HepG2 (cell line): Measurements from ENCODE around the gene CHRNG. TPM values are rescaled to one million over a fixed set of nuclear protein-coding genes. Genes with fewer than 3 reads are reported as not detected.

Source experiments
- MAZ ChIP-seq, 2 experiments: sonication (generic) in 1 of 2; formaldehyde crosslinking in 1 of 2; IDR thresholded peaks; 2 replicates each; pipeline versions ENCODE4 v1.5.0 to v1.6.1; 2012 to 2020; ENCODE audit warnings: low read depth in 2 of 2, mild to moderate bottlenecking in 2 of 2, borderline replicate concordance in 1 of 2, improper control_type of control experiment in 1 of 2, low read length in 1 of 2, missing genetic modification reagents in 1 of 2, moderate library complexity in 1 of 2
- MXI1 ChIP-seq: IDR thresholded peaks from 3 replicates; pipeline ENCODE4 v1.6.1; 2012; ENCODE audit warnings: low read depth, low read length, inconsistent platforms, borderline replicate concordance
- NFIC ChIP-seq: IDR thresholded peaks from 2 replicates; pipeline ENCODE4 v1.6.1; 2012; ENCODE audit warnings: mild to moderate bottlenecking, low read length, inconsistent platforms
- NR3C1 ChIP-seq: sonication (generic); formaldehyde crosslinking; IDR thresholded peaks from 2 replicates; pipeline ENCODE4 v1.4.0; 2020; ENCODE audit warnings: missing genetic modification reagents
- RFXAP ChIP-seq: sonication (generic); formaldehyde crosslinking; IDR thresholded peaks from 2 replicates; pipeline ENCODE4 v1.4.0; 2020; ENCODE audit warnings: missing genetic modification reagents, borderline replicate concordance
- SIX1 ChIP-seq: sonication (generic); formaldehyde crosslinking; IDR thresholded peaks from 2 replicates; pipeline ENCODE4 v1.4.0; 2020; ENCODE audit warnings: missing genetic modification reagents, borderline replicate concordance
- SP4 ChIP-seq: sonication (generic); formaldehyde crosslinking; IDR thresholded peaks from 2 replicates; pipeline ENCODE4 v1.8.1; 2023; ENCODE audit warnings: mild to moderate bottlenecking, missing genetic modification reagents
- SPEN ChIP-seq: sonication (generic); formaldehyde crosslinking; IDR thresholded peaks from 2 replicates; pipeline ENCODE4 v1.5.1; 2020; ENCODE audit warnings: low read depth, mild to moderate bottlenecking, missing genetic modification reagents
- TSC22D2 ChIP-seq: sonication (generic); formaldehyde crosslinking; IDR thresholded peaks from 2 replicates; pipeline ENCODE4 v1.5.1; 2020; ENCODE audit warnings: missing genetic modification reagents, mild to moderate bottlenecking, borderline replicate concordance
- YY1 ChIP-seq: IDR thresholded peaks from 2 replicates; pipeline ENCODE4 v1.6.1; 2011; ENCODE audit warnings: low read length, low read depth, moderate library complexity, mild to moderate bottlenecking; ENCODE audit not compliant: insufficient read depth, insufficient replicate concordance
- ZFP82 ChIP-seq: sonication (generic); formaldehyde crosslinking; IDR thresholded peaks from 2 replicates; pipeline ENCODE4 v1.5.1; 2020; ENCODE audit warnings: mild to moderate bottlenecking, missing genetic modification reagents, borderline replicate concordance
- ZMAT3 ChIP-seq: sonication (generic); formaldehyde crosslinking; conservative IDR thresholded peaks from 2 replicates; pipeline ENCODE4 v1.7.0; 2021; ENCODE audit warnings: missing genetic modification reagents
- ZNF101 ChIP-seq: sonication (generic); formaldehyde crosslinking; IDR thresholded peaks from 2 replicates; pipeline ENCODE4 v1.4.0; 2020; ENCODE audit warnings: mild to moderate bottlenecking, low read depth, missing genetic modification reagents, borderline replicate concordance
- ZNF251 ChIP-seq: sonication (generic); formaldehyde crosslinking; IDR thresholded peaks from 2 replicates; pipeline ENCODE4 v1.9.0; 2021; ENCODE audit warnings: mild to moderate bottlenecking, missing genetic modification reagents
- ZNF337 ChIP-seq: sonication (generic); formaldehyde crosslinking; IDR thresholded peaks from 2 replicates; pipeline ENCODE4 v1.5.1; 2020; ENCODE audit warnings: missing genetic modification reagents, low read depth, mild to moderate bottlenecking, borderline replicate concordance
- polyA plus RNA-seq, 8 experiments: library from polyadenylated mRNA; depleted of rRNA in 3 of 8; stranded (reverse) in 7 of 8; unstranded in 1 of 8; fragments of >200 nt; fragmentation: Illumina TruSeq in 4 of 8; extraction: Trizol in 4 of 8; gene quantifications; 2 replicates each; pipeline versions ENCODE4 v1.2.1 to v1.2.3, GENCODE V29; 2011 to 2016; ENCODE audit warnings: low read depth in 4 of 8, missing spikeins in 1 of 8, mixed read lengths in 1 of 8; ENCODE audit not compliant: insufficient read depth in 1 of 8
- total RNA-seq, 5 experiments: library from RNA; depleted of rRNA; stranded (reverse); fragments of >200 nt; fragmentation: Illumina TruSeq; extraction: Trizol; gene quantifications; 2 replicates each; pipeline ENCODE4 v1.2.3, GENCODE V29; 2016; ENCODE audit warnings: low read depth in 1 of 5
- TF ChIP-seq, protein P1 (sequence below): sonication (generic); formaldehyde crosslinking; IDR thresholded peaks from 2 replicates; pipeline ENCODE4 v1.4.0; 2020; ENCODE audit warnings: missing genetic modification reagents
- TF ChIP-seq, protein P2 (sequence below): sonication (generic); formaldehyde crosslinking; IDR thresholded peaks from 2 replicates; pipeline ENCODE4 v1.9.0; 2021; ENCODE audit warnings: missing genetic modification reagents, borderline replicate concordance
- TF ChIP-seq, protein P3 (sequence below): sonication (generic); formaldehyde crosslinking; IDR thresholded peaks from 2 replicates; pipeline ENCODE4 v1.5.0; 2020; ENCODE audit warnings: mild to moderate bottlenecking, missing genetic modification reagents
- TF ChIP-seq, protein P4 (sequence below): IDR thresholded peaks from 2 replicates; pipeline ENCODE4 v1.6.1; 2018; ENCODE audit warnings: missing genetic modification reagents, mild to moderate bottlenecking, missing compliant biosample characterization

CHRNG gene
- total and polyA plus RNA-seq, 2 of the 13 experiments (the other 11 are each of a cell fraction or from before 2014, with no cell fraction given) = not detected

DNA sequence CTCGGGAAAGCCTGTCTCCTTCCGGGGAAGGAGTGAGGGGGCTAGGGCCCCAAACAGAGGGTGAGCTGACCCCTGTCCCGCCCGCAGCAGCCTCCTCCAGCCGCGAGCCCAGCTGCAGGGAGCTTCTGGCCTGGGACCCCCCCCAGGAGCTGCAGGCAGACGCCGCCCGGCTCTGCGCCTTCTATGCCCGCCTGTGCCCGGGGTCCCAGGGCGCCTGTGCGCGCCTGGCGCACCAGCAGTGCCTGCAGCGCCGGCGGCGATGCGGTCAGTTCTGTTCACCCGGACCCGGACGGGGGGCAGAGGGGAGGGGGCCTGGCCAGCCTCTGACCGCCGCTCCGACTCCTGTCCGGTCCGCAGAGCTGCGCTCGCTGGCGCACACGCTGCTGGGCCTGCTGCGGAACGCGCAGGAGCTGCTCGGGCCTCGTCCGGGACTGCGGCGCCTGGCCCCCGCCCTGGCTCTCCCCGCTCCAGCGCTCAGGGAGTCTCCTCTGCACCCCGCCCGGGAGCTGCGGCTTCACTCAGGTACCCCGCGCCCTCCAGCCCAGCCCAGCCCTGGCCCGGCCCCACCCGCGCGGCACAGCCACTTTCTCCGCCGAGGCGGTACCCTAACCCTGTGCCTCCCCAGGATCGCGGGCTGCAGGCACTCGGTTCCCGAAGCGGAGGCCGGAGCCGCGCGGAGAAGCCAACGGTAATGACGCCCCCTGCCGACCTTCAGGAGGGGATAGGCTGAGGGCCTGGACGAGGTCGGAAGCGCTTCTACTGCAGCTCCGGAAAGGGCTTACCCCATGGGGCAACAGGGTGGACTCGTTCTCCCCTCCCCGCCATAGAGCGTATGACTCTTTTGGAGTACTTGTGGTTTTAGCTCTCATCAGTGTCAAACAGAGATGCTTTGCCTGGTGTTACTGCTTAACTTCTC, 15.6 kb upstream of the CHRNG start (continued):
- no peak for TF ChIP-seq ZFP82
- no peak for TF ChIP-seq YY1
- TF ChIP-seq, protein P1, sequence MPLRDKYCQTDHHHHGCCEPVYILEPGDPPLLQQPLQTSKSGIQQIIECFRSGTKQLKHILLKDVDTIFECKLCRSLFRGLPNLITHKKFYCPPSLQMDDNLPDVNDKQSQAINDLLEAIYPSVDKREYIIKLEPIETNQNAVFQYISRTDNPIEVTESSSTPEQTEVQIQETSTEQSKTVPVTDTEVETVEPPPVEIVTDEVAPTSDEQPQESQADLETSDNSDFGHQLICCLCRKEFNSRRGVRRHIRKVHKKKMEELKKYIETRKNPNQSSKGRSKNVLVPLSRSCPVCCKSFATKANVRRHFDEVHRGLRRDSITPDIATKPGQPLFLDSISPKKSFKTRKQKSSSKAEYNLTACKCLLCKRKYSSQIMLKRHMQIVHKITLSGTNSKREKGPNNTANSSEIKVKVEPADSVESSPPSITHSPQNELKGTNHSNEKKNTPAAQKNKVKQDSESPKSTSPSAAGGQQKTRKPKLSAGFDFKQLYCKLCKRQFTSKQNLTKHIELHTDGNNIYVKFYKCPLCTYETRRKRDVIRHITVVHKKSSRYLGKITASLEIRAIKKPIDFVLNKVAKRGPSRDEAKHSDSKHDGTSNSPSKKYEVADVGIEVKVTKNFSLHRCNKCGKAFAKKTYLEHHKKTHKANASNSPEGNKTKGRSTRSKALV (CRISPR knock-in tag) = peak; percentile 99
- no peak for TF ChIP-seq ZNF251 (CRISPR knock-in tag)
- TF ChIP-seq, protein P2, sequence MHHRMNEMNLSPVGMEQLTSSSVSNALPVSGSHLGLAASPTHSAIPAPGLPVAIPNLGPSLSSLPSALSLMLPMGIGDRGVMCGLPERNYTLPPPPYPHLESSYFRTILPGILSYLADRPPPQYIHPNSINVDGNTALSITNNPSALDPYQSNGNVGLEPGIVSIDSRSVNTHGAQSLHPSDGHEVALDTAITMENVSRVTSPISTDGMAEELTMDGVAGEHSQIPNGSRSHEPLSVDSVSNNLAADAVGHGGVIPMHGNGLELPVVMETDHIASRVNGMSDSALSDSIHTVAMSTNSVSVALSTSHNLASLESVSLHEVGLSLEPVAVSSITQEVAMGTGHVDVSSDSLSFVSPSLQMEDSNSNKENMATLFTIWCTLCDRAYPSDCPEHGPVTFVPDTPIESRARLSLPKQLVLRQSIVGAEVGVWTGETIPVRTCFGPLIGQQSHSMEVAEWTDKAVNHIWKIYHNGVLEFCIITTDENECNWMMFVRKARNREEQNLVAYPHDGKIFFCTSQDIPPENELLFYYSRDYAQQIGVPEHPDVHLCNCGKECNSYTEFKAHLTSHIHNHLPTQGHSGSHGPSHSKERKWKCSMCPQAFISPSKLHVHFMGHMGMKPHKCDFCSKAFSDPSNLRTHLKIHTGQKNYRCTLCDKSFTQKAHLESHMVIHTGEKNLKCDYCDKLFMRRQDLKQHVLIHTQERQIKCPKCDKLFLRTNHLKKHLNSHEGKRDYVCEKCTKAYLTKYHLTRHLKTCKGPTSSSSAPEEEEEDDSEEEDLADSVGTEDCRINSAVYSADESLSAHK (CRISPR knock-in tag) = no peak
- no peak for TF ChIP-seq ZNF337 (CRISPR knock-in tag)
- TF ChIP-seq SP4 (CRISPR knock-in tag) = peak; percentile 5; the same call in 1 of the 2 replicates
- no peak for TF ChIP-seq MAZ (IDR thresholded peaks at IDR 0.05; ENCODE audit: borderline replicate concordance, low read depth, low read length)
- peak; percentile 38; the same call in 1 of the 2 replicates for TF ChIP-seq MAZ (CRISPR knock-in tag; IDR thresholded peaks at IDR 0.05; ENCODE audit: low read depth)
- TF ChIP-seq TSC22D2 (CRISPR knock-in tag) = no peak
- no peak for TF ChIP-seq NR3C1 (CRISPR knock-in tag)
- TF ChIP-seq MXI1 = no peak
- no peak for TF ChIP-seq RFXAP (CRISPR knock-in tag)
- peak; percentile 64; the same call in 1 of the 2 replicates for TF ChIP-seq SPEN
- TF ChIP-seq NFIC = no peak
- TF ChIP-seq, protein P3, sequence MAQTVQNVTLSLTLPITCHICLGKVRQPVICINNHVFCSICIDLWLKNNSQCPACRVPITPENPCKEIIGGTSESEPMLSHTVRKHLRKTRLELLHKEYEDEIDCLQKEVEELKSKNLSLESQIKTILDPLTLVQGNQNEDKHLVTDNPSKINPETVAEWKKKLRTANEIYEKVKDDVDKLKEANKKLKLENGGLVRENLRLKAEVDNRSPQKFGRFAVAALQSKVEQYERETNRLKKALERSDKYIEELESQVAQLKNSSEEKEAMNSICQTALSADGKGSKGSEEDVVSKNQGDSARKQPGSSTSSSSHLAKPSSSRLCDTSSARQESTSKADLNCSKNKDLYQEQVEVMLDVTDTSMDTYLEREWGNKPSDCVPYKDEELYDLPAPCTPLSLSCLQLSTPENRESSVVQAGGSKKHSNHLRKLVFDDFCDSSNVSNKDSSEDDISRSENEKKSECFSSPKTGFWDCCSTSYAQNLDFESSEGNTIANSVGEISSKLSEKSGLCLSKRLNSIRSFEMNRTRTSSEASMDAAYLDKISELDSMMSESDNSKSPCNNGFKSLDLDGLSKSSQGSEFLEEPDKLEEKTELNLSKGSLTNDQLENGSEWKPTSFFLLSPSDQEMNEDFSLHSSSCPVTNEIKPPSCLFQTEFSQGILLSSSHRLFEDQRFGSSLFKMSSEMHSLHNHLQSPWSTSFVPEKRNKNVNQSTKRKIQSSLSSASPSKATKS (CRISPR knock-in tag) = no peak
- TF ChIP-seq SIX1 = no peak
- TF ChIP-seq, protein P4, sequence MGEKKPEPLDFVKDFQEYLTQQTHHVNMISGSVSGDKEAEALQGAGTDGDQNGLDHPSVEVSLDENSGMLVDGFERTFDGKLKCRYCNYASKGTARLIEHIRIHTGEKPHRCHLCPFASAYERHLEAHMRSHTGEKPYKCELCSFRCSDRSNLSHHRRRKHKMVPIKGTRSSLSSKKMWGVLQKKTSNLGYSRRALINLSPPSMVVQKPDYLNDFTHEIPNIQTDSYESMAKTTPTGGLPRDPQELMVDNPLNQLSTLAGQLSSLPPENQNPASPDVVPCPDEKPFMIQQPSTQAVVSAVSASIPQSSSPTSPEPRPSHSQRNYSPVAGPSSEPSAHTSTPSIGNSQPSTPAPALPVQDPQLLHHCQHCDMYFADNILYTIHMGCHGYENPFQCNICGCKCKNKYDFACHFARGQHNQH (CRISPR knock-in tag) = no peak; the same call in 1 of the 2 replicates
- TF ChIP-seq ZMAT3 (CRISPR knock-in tag) = no peak
- no peak for TF ChIP-seq ZNF101
